MCF 10A (cell line): Measurements from ENCODE around the gene SHCBP1. TPM values are rescaled to one million over a fixed set of nuclear protein-coding genes. Genes with fewer than 3 reads are reported as not detected.

Experiments
- BruUV-seq: library from RNA; stranded (reverse); fragments of 400-500 nt; replicated peaks from 2 replicates; lab custom pipeline; 2021; lab: Mats Ljungman, UMichigan
- CTCF ChIA-PET: fragments of 300-600 bp; sonication (Branson Sonifier 250); formaldehyde crosslinking; extraction: SDS; loops from one replicate; lab custom pipeline; 2021; ENCODE audit warnings: antibody characterized with exemption, inconsistent platforms; lab: Yijun Ruan, JAX
- POLR2A ChIA-PET: fragments of 300-600, 350-650 bp; sonication (Branson Sonifier 250); formaldehyde crosslinking; extraction: SDS; loops from one replicate; lab custom pipeline; 2020; ENCODE audit warnings: antibody characterized with exemption, inconsistent platforms; lab: Yijun Ruan, JAX
- DNase-seq: peaks from one replicate; pipeline ENCODE4 v3.0.0-alpha.2; 2018; ENCODE audit not compliant: unreplicated experiment
- H3K27ac Mint-ChIP-seq: one replicate; pipeline ENCODE4 v1.8.0; 2022; ENCODE audit warnings: mild to moderate bottlenecking, low read depth, mixed read lengths; ENCODE audit not compliant: unreplicated experiment
- H3K27me3 Mint-ChIP-seq: one replicate; pipeline ENCODE4 v1.8.0; 2022; ENCODE audit warnings: mixed read lengths; ENCODE audit not compliant: insufficient read depth, unreplicated experiment
- H3K36me3 Mint-ChIP-seq: one replicate; pipeline ENCODE4 v1.8.0; 2022; ENCODE audit warnings: mild to moderate bottlenecking, moderate library complexity, mixed read lengths; ENCODE audit not compliant: insufficient read depth, unreplicated experiment
- H3K4me1 Mint-ChIP-seq: one replicate; pipeline ENCODE4 v1.8.0; 2022; ENCODE audit warnings: mixed read lengths; ENCODE audit not compliant: insufficient read depth, unreplicated experiment
- H3K4me3 Mint-ChIP-seq: one replicate; pipeline ENCODE4 v1.8.0; 2022; ENCODE audit warnings: mild to moderate bottlenecking, moderate library complexity, mixed read lengths; ENCODE audit not compliant: unreplicated experiment
- H3K9me3 Mint-ChIP-seq: one replicate; pipeline ENCODE4 v1.8.0; 2022; ENCODE audit warnings: mixed read lengths; ENCODE audit not compliant: unreplicated experiment
- CTCF ChIP-seq: fragments of 200-600 bp; IDR thresholded peaks from one replicate; pipeline ENCODE4 v1.8.0; 2022; ENCODE audit warnings: antibody characterized with exemption, mild to moderate bottlenecking; ENCODE audit not compliant: unreplicated experiment
- intact Hi-C: fragments of 100-400 bp; cut with micrococcal nuclease; formaldehyde crosslinking; loops from 2 replicates; pipeline ENCODE4 v1.14.1; 2022
- total RNA-seq: library from RNA; stranded (reverse); gene quantifications from 2 replicates; pipeline ENCODE4 v1.2.3, GENCODE V29; 2022

SHCBP1 gene
- total RNA-seq, 1 experiment from 2014 or later, result 21.4 TPM

DNA sequence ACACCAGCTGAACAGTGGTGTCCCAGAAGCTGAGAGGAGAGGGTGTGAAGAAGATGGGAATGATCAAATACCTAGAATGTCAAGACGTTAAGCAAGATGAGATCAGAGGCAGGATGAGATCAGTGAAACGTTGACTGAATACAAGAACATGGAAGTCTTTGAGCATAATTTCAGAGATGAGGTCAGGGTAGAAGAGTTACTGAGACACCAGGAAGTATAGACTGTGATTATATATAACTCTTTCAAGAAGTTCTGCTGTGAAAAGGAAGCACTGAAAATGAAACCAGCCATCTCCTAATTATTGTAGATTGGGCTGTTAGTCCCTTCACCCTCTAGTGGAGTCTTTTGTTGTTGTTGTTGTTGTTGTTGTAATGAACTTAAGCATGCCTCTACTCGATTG, 9.1 kb downstream of the SHCBP1 start:
- no TSS peak for BruUV-seq
- DNase-seq, result no peak
- no peak overlapping the region for H3K4me3 Mint-ChIP-seq
- H3K27ac Mint-ChIP-seq, result no peak overlapping the region
- H3K4me1 Mint-ChIP-seq, result no peaks in the 10 kb centered on the region
- H3K36me3 Mint-ChIP-seq, result peaks cover 17% of the 10 kb centered on the region
- ChIA-PET POLR2A (no interaction called here), CTCF (interaction anchor here (0.9 to 2.5 kb wide), 2 partner anchors 22 to 57 kb away, joined by 3 to 15 read pairs; no protein-coding TSS in a partner anchor)
- H3K27me3 Mint-ChIP-seq, result no peaks in the 10 kb centered on the region
- intact Hi-C loops, result no loop called here
- H3K9me3 Mint-ChIP-seq, result no peaks in the 10 kb centered on the region
- TF ChIP-seq CTCF, result no peak

- Mint-ChIP-seq H3K9me3 (no peaks in the 10 kb centered on the region), H3K27me3 (no peaks in the 10 kb centered on the region), H3K4me3 (no peak overlapping the region), H3K27ac (no peak overlapping the region), H3K4me1 (no peaks in the 10 kb centered on the region), H3K36me3 (peaks cover 13% of the 10 kb centered on the region)
- BruUV-seq, result no TSS peak
- peak; percentile 49 for DNase-seq
- ChIA-PET POLR2A (interaction anchor here (0.8 kb wide), 1 partner anchor 11 kb away, joined by 3 read pairs; no protein-coding TSS in a partner anchor), CTCF (interaction anchor here (0.6 to 5.2 kb wide), 11 partner anchors 10 to 379 kb away, joined by 4 to 189 read pairs (median 11); no protein-coding TSS in a partner anchor)
- intact Hi-C loops, result loop anchor here (1.0 kb wide), 1 partner anchor 53 kb away; no protein-coding TSS in a partner anchor
- peak; percentile 26 for TF ChIP-seq CTCF
Measured at GRCh38 chr16:46607529-46607928, 13.7 kb downstream of the SHCBP1 start.

DNA sequence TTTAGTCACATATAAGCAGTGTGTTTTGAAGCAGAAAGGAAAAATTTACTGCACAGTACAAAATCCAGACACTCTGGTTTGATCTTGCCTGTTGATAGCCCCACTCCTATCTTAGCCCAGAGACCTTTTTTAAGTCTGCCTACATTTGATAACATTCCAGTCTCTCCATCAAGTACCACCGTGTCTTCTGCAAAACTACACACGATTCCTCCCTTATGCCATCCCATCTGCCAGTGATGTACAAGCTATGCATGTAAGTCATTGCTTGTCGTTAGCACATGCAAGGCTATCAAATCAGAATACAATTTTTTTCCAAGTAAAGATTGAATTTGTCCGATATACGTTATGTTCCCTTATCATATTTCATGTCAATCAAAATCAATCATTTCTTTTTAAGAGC, 14.9 kb downstream of the SHCBP1 start:
- H3K4me1 Mint-ChIP-seq, result no peaks in the 10 kb centered on the region
- no peak for TF ChIP-seq CTCF
- POLR2A ChIA-PET, result interaction anchor here (1.1 to 1.7 kb wide), 2 partner anchors 11 to 15 kb away, joined by 3 to 7 read pairs; partner anchors contain the start of gene SHCBP1
- DNase-seq, result no peak
- CTCF ChIA-PET, result interaction anchor here (0.5 to 5.2 kb wide), 12 partner anchors 11 to 285 kb away, joined by 3 to 189 read pairs (median 5); no protein-coding TSS in a partner anchor
- no peaks in the 10 kb centered on the region for H3K27me3 Mint-ChIP-seq
- H3K9me3 Mint-ChIP-seq, result no peaks in the 10 kb centered on the region
- H3K4me3 Mint-ChIP-seq, result no peak overlapping the region
- no peak overlapping the region for H3K27ac Mint-ChIP-seq
- H3K36me3 Mint-ChIP-seq, result peaks cover 13% of the 10 kb centered on the region
- BruUV-seq, result no TSS peak
- intact Hi-C loops, result no loop called here

DNA sequence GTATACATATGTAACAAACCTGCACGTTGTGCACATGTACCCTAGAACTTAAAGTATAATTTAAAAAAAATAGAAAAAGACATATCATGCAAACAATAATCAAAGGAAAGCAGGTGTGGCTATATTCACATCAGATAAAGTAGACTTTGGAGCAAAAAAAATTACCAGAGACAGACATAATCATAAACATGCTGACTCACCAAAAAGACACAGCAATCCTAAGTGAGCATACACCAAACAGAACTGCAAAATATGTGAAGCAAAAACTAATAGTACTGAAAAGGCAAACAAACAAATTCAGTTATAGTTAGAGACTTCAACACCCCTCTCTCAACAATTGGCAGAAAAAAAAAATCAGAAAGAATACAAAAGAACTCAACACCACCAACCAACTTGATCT, 29.9 kb downstream of the SHCBP1 start:
- Mint-ChIP-seq H3K27me3 (no peaks in the 10 kb centered on the region), H3K9me3 (peaks cover 11% of the 10 kb centered on the region), H3K27ac (peak overlapping the region; percentile 80), H3K36me3 (peaks cover 9% of the 10 kb centered on the region), H3K4me1 (peaks cover 7% of the 10 kb centered on the region), H3K4me3 (no peak overlapping the region)
- no peak for TF ChIP-seq CTCF
- ChIA-PET CTCF (no interaction called here), POLR2A (no interaction called here)
- intact Hi-C loops, result no loop called here
- DNase-seq, result no peak
- no TSS peak for BruUV-seq
